GM18502 (cell line): Measurements from ENCODE around the gene KCNG1.

ENCODE experiments used
- ATAC-seq: cut with Tn5 transposase; IDR thresholded peaks from one replicate; pipeline ENCODE4 v1.9.1; 2021; ENCODE audit warnings: mild to moderate bottlenecking; ENCODE audit not compliant: unreplicated experiment, poor library complexity

Gene KCNG1

GRCh38 chr20:50957798-50958614 is 64.9 kb downstream of the KCNG1 start, which contains the start of gene DPM1:
Gene DPM1 (minus strand): TSS chr20:50958532. CDS start chr20:50958523, 9 bp downstream.
- ATAC-seq: peak; percentile 77

GRCh38 chr20:50957276-50957675 is 65.6 kb downstream of the KCNG1 start:
- ATAC-seq: no peak

GRCh38 chr20:50953821-50954220 is 69.1 kb downstream of the KCNG1 start:
- no peak for ATAC-seq
